Activated T-cell treated with anti-CD3 and anti-CD28 coated beads, Interleukin-2, amount 50 U/mL, for 4 hours (primary cell): ENCODE data around the gene TNNC2. TPM values are rescaled to one million over a fixed set of nuclear protein-coding genes. Genes with fewer than 3 reads are reported as not detected.

Experiments
- ATAC-seq, 2 donors: fragments of 200-7000 bp; cut with Tn5 transposase; one replicate each; pipeline ENCODE4 v1.10.0; 2021
- DNase-seq: peaks from one replicate; pipeline ENCODE4 v3.0.0-alpha.2; 2020
- H3K27me3 Mint-ChIP-seq: one replicate; pipeline ENCODE4 v1.8.0; 2021; ENCODE audit warnings: low read depth, mixed read lengths
- H3K36me3 Mint-ChIP-seq: one replicate; pipeline ENCODE4 v1.8.0; 2022; ENCODE audit warnings: mixed read lengths; ENCODE audit not compliant: insufficient read depth
- H3K4me1 Mint-ChIP-seq: one replicate; pipeline ENCODE4 v1.8.0; 2021; ENCODE audit warnings: low read depth, mixed read lengths
- H3K4me3 Mint-ChIP-seq: one replicate; pipeline ENCODE4 v1.8.0; 2021; ENCODE audit warnings: mild to moderate bottlenecking, moderate library complexity, mixed read lengths
- H3K9me3 Mint-ChIP-seq: one replicate; pipeline ENCODE4 v1.8.0; 2021; ENCODE audit warnings: mixed read lengths
- total RNA-seq, 3 donors: library from RNA; stranded (reverse); gene quantifications; one replicate each; pipeline ENCODE4 v1.2.1, GENCODE V29; 2021

Gene TNNC2
- total RNA-seq, 3 donors from 2014 or later = not detected

GRCh38 chr20:45857114-45857881 lies 30.2 kb upstream of the TNNC2 start, which contains the start of the genes ACOT8 and ZSWIM3:
Gene ACOT8 (minus strand): TSS chr20:45857392. CDS start chr20:45857315, 77 bp downstream.
Gene ZSWIM3 (plus strand): TSS chr20:45857614. CDS start chr20:45857826, 212 bp downstream.
- Mint-ChIP-seq H3K36me3 (peaks cover 14% of the 10 kb centered on the region), H3K27me3 (no peaks in the 10 kb centered on the region), H3K4me1 (peaks cover 42% of the 10 kb centered on the region), H3K9me3 (no peaks in the 10 kb centered on the region), H3K4me3 (peak within 1 kb of the TSS; percentile 95)
- peak; percentile 87 for DNase-seq
- ATAC-seq = peak; percentile 99

- Mint-ChIP-seq H3K4me1 (peaks cover 33% of the 10 kb centered on the region), H3K4me3 (no peak overlapping the region), H3K36me3 (peaks cover 20% of the 10 kb centered on the region), H3K27me3 (no peaks in the 10 kb centered on the region), H3K9me3 (no peaks in the 10 kb centered on the region)
- ATAC-seq (no peak), DNase-seq (no peak)
Measured at GRCh38 chr20:45853484-45853883, 26.4 kb upstream of the TNNC2 start.

GRCh38 chr20:45852326-45852725 lies 25.2 kb upstream of the TNNC2 start:
- Mint-ChIP-seq H3K36me3 (peaks cover 20% of the 10 kb centered on the region), H3K4me3 (no peak overlapping the region), H3K9me3 (no peaks in the 10 kb centered on the region), H3K27me3 (no peaks in the 10 kb centered on the region), H3K4me1 (peaks cover 25% of the 10 kb centered on the region)
- ATAC-seq = no peak
- DNase-seq = no peak

GRCh38 chr20:45851501-45851900 lies 24.4 kb upstream of the TNNC2 start:
- ATAC-seq (no peak), DNase-seq (no peak)
- Mint-ChIP-seq H3K36me3 (peaks cover 21% of the 10 kb centered on the region), H3K9me3 (no peaks in the 10 kb centered on the region), H3K27me3 (no peaks in the 10 kb centered on the region), H3K4me3 (no peak overlapping the region), H3K4me1 (peaks cover 21% of the 10 kb centered on the region)

GRCh38 chr20:45850926-45851325 lies 23.8 kb upstream of the TNNC2 start:
- DNase-seq = no peak
- Mint-ChIP-seq H3K27me3 (no peaks in the 10 kb centered on the region), H3K4me1 (peaks cover 17% of the 10 kb centered on the region), H3K4me3 (no peak overlapping the region), H3K9me3 (no peaks in the 10 kb centered on the region), H3K36me3 (peaks cover 27% of the 10 kb centered on the region)
- no peak for ATAC-seq

- DNase-seq = no peak
- Mint-ChIP-seq H3K27me3 (no peaks in the 10 kb centered on the region), H3K4me1 (peaks cover 11% of the 10 kb centered on the region), H3K9me3 (no peaks in the 10 kb centered on the region), H3K36me3 (peaks cover 27% of the 10 kb centered on the region), H3K4me3 (no peak overlapping the region)
- no peak for ATAC-seq
Measured at GRCh38 chr20:45850238-45850637, 23.1 kb upstream of the TNNC2 start.

- Mint-ChIP-seq H3K36me3 (peaks cover 27% of the 10 kb centered on the region), H3K27me3 (no peaks in the 10 kb centered on the region), H3K4me1 (peaks cover 2% of the 10 kb centered on the region), H3K9me3 (no peaks in the 10 kb centered on the region), H3K4me3 (no peak overlapping the region)
- DNase-seq (no peak), ATAC-seq (no peak)
Measured at GRCh38 chr20:45848969-45849582, 22.0 kb upstream of the TNNC2 start.

GRCh38 chr20:45848421-45848820 lies 21.3 kb upstream of the TNNC2 start:
- DNase-seq (no peak), ATAC-seq (no peak)
- no peak overlapping the region for H3K4me3 Mint-ChIP-seq
- peaks cover 2% of the 10 kb centered on the region for H3K4me1 Mint-ChIP-seq
- no peaks in the 10 kb centered on the region for H3K27me3 Mint-ChIP-seq
- no peaks in the 10 kb centered on the region for H3K9me3 Mint-ChIP-seq
- peaks cover 24% of the 10 kb centered on the region for H3K36me3 Mint-ChIP-seq

- H3K36me3 Mint-ChIP-seq = peaks cover 25% of the 10 kb centered on the region
- H3K27me3 Mint-ChIP-seq = no peaks in the 10 kb centered on the region
- no peaks in the 10 kb centered on the region for H3K9me3 Mint-ChIP-seq
- H3K4me3 Mint-ChIP-seq = no peak overlapping the region
- ATAC-seq = no peak
- no peak for DNase-seq
- H3K4me1 Mint-ChIP-seq = peaks cover 3% of the 10 kb centered on the region
Measured at GRCh38 chr20:45845452-45845851, 18.3 kb upstream of the TNNC2 start.

- ATAC-seq (no peak), DNase-seq (no peak)
- H3K27me3 Mint-ChIP-seq = no peaks in the 10 kb centered on the region
- peaks cover 16% of the 10 kb centered on the region for H3K36me3 Mint-ChIP-seq
- peaks cover 3% of the 10 kb centered on the region for H3K4me1 Mint-ChIP-seq
- no peaks in the 10 kb centered on the region for H3K9me3 Mint-ChIP-seq
- H3K4me3 Mint-ChIP-seq = no peak overlapping the region
Measured at GRCh38 chr20:45843506-45843905, 16.4 kb upstream of the TNNC2 start.

- ATAC-seq = no peak
- Mint-ChIP-seq H3K4me3 (no peak overlapping the region), H3K9me3 (no peaks in the 10 kb centered on the region), H3K4me1 (peaks cover 3% of the 10 kb centered on the region), H3K36me3 (peaks cover 16% of the 10 kb centered on the region), H3K27me3 (no peaks in the 10 kb centered on the region)
- no peak for DNase-seq
Measured at GRCh38 chr20:45842169-45842812, 15.2 kb upstream of the TNNC2 start.

GRCh38 chr20:45841407-45842129 lies 14.5 kb upstream of the TNNC2 start:
- Mint-ChIP-seq H3K36me3 (peaks cover 16% of the 10 kb centered on the region), H3K4me3 (no peak overlapping the region), H3K27me3 (no peaks in the 10 kb centered on the region), H3K9me3 (no peaks in the 10 kb centered on the region), H3K4me1 (peaks cover 3% of the 10 kb centered on the region)
- no peak for DNase-seq
- no peak for ATAC-seq

GRCh38 chr20:45840700-45841198 lies 13.6 kb upstream of the TNNC2 start:
- H3K9me3 Mint-ChIP-seq = no peaks in the 10 kb centered on the region
- peaks cover 3% of the 10 kb centered on the region for H3K4me1 Mint-ChIP-seq
- DNase-seq = no peak
- no peak for ATAC-seq
- H3K27me3 Mint-ChIP-seq = no peaks in the 10 kb centered on the region
- H3K36me3 Mint-ChIP-seq = peaks cover 9% of the 10 kb centered on the region
- no peak overlapping the region for H3K4me3 Mint-ChIP-seq

- no peak overlapping the region for H3K4me3 Mint-ChIP-seq
- ATAC-seq = no peak
- peaks cover 6% of the 10 kb centered on the region for H3K4me1 Mint-ChIP-seq
- H3K36me3 Mint-ChIP-seq = no peaks in the 10 kb centered on the region
- DNase-seq = no peak
- H3K9me3 Mint-ChIP-seq = no peaks in the 10 kb centered on the region
- H3K27me3 Mint-ChIP-seq = no peaks in the 10 kb centered on the region
Measured at GRCh38 chr20:45836841-45837240, 9.7 kb upstream of the TNNC2 start.
